ENCODE data around the gene TMTC2.

GRCh38 chr12:83049306-83049705 is 362.6 kb downstream of the TMTC2 start:
- TF ChIP-seq EZH2 (IDR thresholded peaks at IDR 0.05; ENCODE audit: insufficient read depth, poor library complexity, severe bottlenecking) = no peak
- no peak for TF ChIP-seq EZH2phosphoT487 (IDR thresholded peaks at IDR 0.05; ENCODE audit: insufficient read depth, low read depth)

Measured in GM23248 (cell line).